HuH-7.5 (cell line): ENCODE measurements around the gene DEFB114.

Experiments used
- DNase-seq: peaks from one replicate; pipeline ENCODE4 v3.0.0; 2011; ENCODE audit warnings: low spot score

The DEFB114 gene

GRCh38 chr6:49935387-49935786 lies 28.6 kb downstream of the DEFB114 start:
- no peak for DNase-seq

- DNase-seq = no peak
These were observed 29.2 kb downstream of the DEFB114 start for GRCh38 chr6:49934770-49935169.

- no peak for DNase-seq
These were observed 30.4 kb downstream of the DEFB114 start for GRCh38 chr6:49933526-49933925.

- DNase-seq = no peak
These were observed 34.6 kb downstream of the DEFB114 start for GRCh38 chr6:49929340-49929739.

- no peak for DNase-seq
These were observed 40.1 kb downstream of the DEFB114 start for GRCh38 chr6:49923826-49924225.

- DNase-seq = no peak
These were observed 43.9 kb downstream of the DEFB114 start for GRCh38 chr6:49919935-49920644.

GRCh38 chr6:49919261-49919660 lies 44.7 kb downstream of the DEFB114 start:
- DNase-seq = no peak

GRCh38 chr6:49918787-49919186 lies 45.2 kb downstream of the DEFB114 start:
- no peak for DNase-seq

- no peak for DNase-seq
These were observed 48.9 kb downstream of the DEFB114 start for GRCh38 chr6:49915035-49915434.

GRCh38 chr6:49913636-49914375 lies 50.2 kb downstream of the DEFB114 start:
- no peak for DNase-seq

- no peak for DNase-seq
These were observed 51.8 kb downstream of the DEFB114 start for GRCh38 chr6:49912196-49912595.

GRCh38 chr6:49911252-49911651 lies 52.7 kb downstream of the DEFB114 start:
- DNase-seq = no peak
